ENCODE data around the gene XIRP2.

GRCh38 chr2:167018590-167018989 is 130.3 kb downstream of the XIRP2 start:
- TF ChIP-seq POLR2A (IDR thresholded peaks at IDR 0.05; ENCODE audit: low read depth, low read length) (no peak), POLR2AphosphoS5 (IDR thresholded peaks at IDR 0.05; ENCODE audit: low read depth, low read length) (no peak), TAF1 (IDR thresholded peaks at IDR 0.05; ENCODE audit: low read depth, low read length) (no peak), PAX5 (IDR thresholded peaks at IDR 0.05; ENCODE audit: insufficient read depth, low read length, severe bottlenecking) (no peak), POU2F2 (IDR thresholded peaks at IDR 0.05; ENCODE audit: low read depth, low read length) (no peak)

Measured in GM12891 (cell line).